ENCODE results near the gene CABYR.

The CABYR gene

GRCh38 chr18:24189007-24189528, 50.2 kb downstream of the CABYR start:
- DNase-seq (ENCODE audit: extremely low read depth in 1 of 2, low read depth in 1 of 2) = no peak

GRCh38 chr18:24189664-24190346, 50.9 kb downstream of the CABYR start:
- no peak for DNase-seq (ENCODE audit: extremely low read depth in 1 of 2, low read depth in 1 of 2)

- no peak for DNase-seq (ENCODE audit: extremely low read depth in 1 of 2, low read depth in 1 of 2)
Observed at GRCh38 chr18:24190590-24190989, 51.7 kb downstream of the CABYR start.

- DNase-seq (ENCODE audit: extremely low read depth in 1 of 2, low read depth in 1 of 2) = no peak
Observed at GRCh38 chr18:24195296-24196053, 56.6 kb downstream of the CABYR start.

GRCh38 chr18:24196764-24197163, 57.9 kb downstream of the CABYR start:
- DNase-seq (ENCODE audit: extremely low read depth in 1 of 2, low read depth in 1 of 2) = no peak

GRCh38 chr18:24197412-24197811, 58.5 kb downstream of the CABYR start:
- DNase-seq (ENCODE audit: extremely low read depth in 1 of 2, low read depth in 1 of 2) = no peak

GRCh38 chr18:24198461-24198860, 59.6 kb downstream of the CABYR start:
- no peak for DNase-seq (ENCODE audit: extremely low read depth in 1 of 2, low read depth in 1 of 2)

- DNase-seq (ENCODE audit: extremely low read depth in 1 of 2, low read depth in 1 of 2) = no peak
Observed at GRCh38 chr18:24199372-24199962, 60.6 kb downstream of the CABYR start.

GRCh38 chr18:24200494-24201290, 61.8 kb downstream of the CABYR start:
- DNase-seq (ENCODE audit: extremely low read depth in 1 of 2, low read depth in 1 of 2) = no peak

GRCh38 chr18:24201699-24202687, 63.1 kb downstream of the CABYR start:
- DNase-seq (ENCODE audit: extremely low read depth in 1 of 2, low read depth in 1 of 2) = no peak

- no peak for DNase-seq (ENCODE audit: extremely low read depth in 1 of 2, low read depth in 1 of 2)
Observed at GRCh38 chr18:24204904-24205303, 66.0 kb downstream of the CABYR start.

- DNase-seq (ENCODE audit: extremely low read depth in 1 of 2, low read depth in 1 of 2) = no peak
Observed at GRCh38 chr18:24208270-24209035, 69.6 kb downstream of the CABYR start.

- DNase-seq (ENCODE audit: extremely low read depth in 1 of 2, low read depth in 1 of 2) = no peak
Observed at GRCh38 chr18:24209558-24209957, 70.7 kb downstream of the CABYR start.

All from stimulated activated CD8-positive, alpha-beta memory T cell treated with anti-CD3 and anti-CD28 coated beads, Interleukin-7, amount 100 ng/mL, for 48 hours (primary cell).